Medulla oblongata (tissue), 1 donor: ENCODE data around the gene CDK6.

Experiments used
- DNase-seq: peaks from one replicate; pipeline ENCODE4 v3.0.0-alpha.2; 2015; ENCODE audit errors: extremely low spot score

The CDK6 gene

GRCh38 chr7:92645114-92646061, 191.0 kb downstream of the CDK6 start:
- DNase-seq = no peak

GRCh38 chr7:92644406-92645113, 191.8 kb downstream of the CDK6 start:
- DNase-seq = no peak

- no peak for DNase-seq
Measured at GRCh38 chr7:92643821-92644220, 192.6 kb downstream of the CDK6 start.

- no peak for DNase-seq
Measured at GRCh38 chr7:92641921-92642511, 194.4 kb downstream of the CDK6 start.

- no peak for DNase-seq
Measured at GRCh38 chr7:92639966-92640365, 196.4 kb downstream of the CDK6 start.

- DNase-seq = no peak
Measured at GRCh38 chr7:92639213-92639896, 197.0 kb downstream of the CDK6 start.

GRCh38 chr7:92636018-92636560, 200.3 kb downstream of the CDK6 start:
- DNase-seq = no peak

GRCh38 chr7:92635538-92635937, 200.8 kb downstream of the CDK6 start:
- DNase-seq = no peak

GRCh38 chr7:92634924-92635519, 201.4 kb downstream of the CDK6 start:
- no peak for DNase-seq

GRCh38 chr7:92634205-92634604, 202.2 kb downstream of the CDK6 start:
- no peak for DNase-seq

GRCh38 chr7:92633211-92633906, 203.0 kb downstream of the CDK6 start:
- peak; percentile 90 for DNase-seq

- DNase-seq = no peak
Measured at GRCh38 chr7:92632791-92633190, 203.6 kb downstream of the CDK6 start.

- no peak for DNase-seq
Measured at GRCh38 chr7:92631850-92632487, 204.4 kb downstream of the CDK6 start.

GRCh38 chr7:92631067-92631849, 205.1 kb downstream of the CDK6 start:
- no peak for DNase-seq

GRCh38 chr7:92629779-92630178, 206.6 kb downstream of the CDK6 start:
- no peak for DNase-seq

- no peak for DNase-seq
Measured at GRCh38 chr7:92627956-92628355, 208.4 kb downstream of the CDK6 start.

- DNase-seq = no peak
Measured at GRCh38 chr7:92626281-92626809, 210.0 kb downstream of the CDK6 start.

GRCh38 chr7:92625617-92626016, 210.8 kb downstream of the CDK6 start:
- no peak for DNase-seq
